H1 (cell line): ENCODE measurements around the gene PPM1N. TPM values are rescaled to one million over a fixed set of nuclear protein-coding genes. Genes with fewer than 3 reads are reported as not detected.
A peak's percentile ranks its signal among the peaks of the same experiment; 100 is the strongest.

Experiments used
- ASH2L ChIP-seq: fragments of 200-600, 300-600 bp; sonication (generic); IDR thresholded peaks from one replicate; pipeline ENCODE4 v1.7.1; 2017; ENCODE audit warnings: low read length
- BACH1 ChIP-seq: IDR thresholded peaks from 2 replicates; pipeline ENCODE4 v1.6.1; 2012; ENCODE audit warnings: low read length, improper control_type of control experiment
- CBX5 ChIP-seq: fragments of 300-800, 300-1000 bp; sonication (generic); IDR thresholded peaks from 2 replicates; pipeline ENCODE4 v1.7.1; 2016; ENCODE audit warnings: antibody characterized with exemption, low read length, low read depth
- CHD1 ChIP-seq: IDR thresholded peaks from 2 replicates; pipeline ENCODE4 v1.6.1; 2012; ENCODE audit warnings: low read depth, low read length, improper control_type of control experiment
- CTBP2 ChIP-seq: IDR thresholded peaks from 2 replicates; pipeline ENCODE4 v1.7.0; 2011; ENCODE audit warnings: borderline replicate concordance, mild to moderate bottlenecking, moderate library complexity, mixed read lengths, low read length; ENCODE audit not compliant: insufficient read depth, insufficient read length
- EZH2 ChIP-seq: fragments of 200-600 bp; sonication (generic); IDR thresholded peaks from 2 replicates; pipeline ENCODE4 v1.7.1; 2012; ENCODE audit warnings: low read depth, mild to moderate bottlenecking, moderate library complexity, low read length, inconsistent platforms; ENCODE audit not compliant: severe bottlenecking
- JUND ChIP-seq: IDR thresholded peaks from 2 replicates; pipeline ENCODE4 v1.6.1; 2011; ENCODE audit warnings: mild to moderate bottlenecking, improper control_type of control experiment, low read length
- MAX ChIP-seq: IDR thresholded peaks from 2 replicates; pipeline ENCODE4 v1.6.1; 2012; ENCODE audit warnings: inconsistent platforms
- RBBP5 ChIP-seq: IDR thresholded peaks from 2 replicates; pipeline ENCODE4 v1.7.1; 2012; ENCODE audit warnings: low read depth, mild to moderate bottlenecking, inconsistent platforms, low read length, moderate library complexity, borderline replicate concordance
- RXRA ChIP-seq: IDR thresholded peaks from 2 replicates; pipeline ENCODE4 v1.6.1; 2011; ENCODE audit warnings: low read depth, mild to moderate bottlenecking, low read length, moderate library complexity; ENCODE audit not compliant: insufficient read depth
- SAP30 ChIP-seq: fragments of 300-600 bp; sonication (generic); IDR thresholded peaks from 2 replicates; pipeline ENCODE4 v1.7.1; 2012; ENCODE audit warnings: low read length, moderate library complexity, mild to moderate bottlenecking, inconsistent platforms; ENCODE audit not compliant: insufficient read depth, insufficient replicate concordance
- SP1 ChIP-seq: IDR thresholded peaks from 2 replicates; pipeline ENCODE4 v1.6.1; 2011; ENCODE audit warnings: low read depth, low read length
- SRF ChIP-seq: IDR thresholded peaks from 2 replicates; pipeline ENCODE4 v1.6.1; 2011; ENCODE audit warnings: mild to moderate bottlenecking, low read depth, low read length, moderate library complexity
- SUZ12 ChIP-seq: fragments of 200-600 bp; sonication (generic); IDR thresholded peaks from 2 replicates; pipeline ENCODE4 v1.6.1; 2012; ENCODE audit warnings: mild to moderate bottlenecking, inconsistent platforms, low read length, moderate library complexity, mixed read lengths
- ZNF274 ChIP-seq: IDR thresholded peaks from 2 replicates; pipeline ENCODE4 v1.7.0; 2012; ENCODE audit warnings: low read length, borderline replicate concordance; ENCODE audit errors: extremely low read depth
- polyA plus RNA-seq, 7 experiments: library from polyadenylated mRNA; depleted of rRNA in 3 of 7; stranded (reverse) in 5 of 7; unstranded in 2 of 7; fragments of >200 nt in 5 of 7; fragments of 200-250 nt in 2 of 7; gene quantifications; 1 replicate in 5 of 7; 2 replicates in 1 of 7; 4 replicates in 1 of 7; pipeline versions ENCODE4 v1.2.1 to v1.2.3, GENCODE V29; 2011 to 2013; ENCODE audit warnings: missing spikeins in 2 of 7, mixed read lengths in 2 of 7
- total RNA-seq: library from RNA; stranded (reverse); fragmentation: NEBNext Ultra II Directional; extraction: Animal tissue kit (Norgen Biotek cat#: 25700); gene quantifications from 2 replicates; pipeline ENCODE4 v1.2.1, GENCODE V29; 2021

Gene PPM1N
- total and polyA plus RNA-seq, 2 of the 8 experiments (the other 6 are each of a cell fraction or from before 2014, with no cell fraction given): 12.2 to 14.4 TPM

GRCh38 chr19:45478454-45479238, 19.6 kb upstream of the PPM1N start (continued):
- TF ChIP-seq CHD1 (no peak), RXRA (no peak), CBX5 (no peak), BACH1 (no peak), SRF (no peak), JUND (peak; percentile 15; the same call in 1 of the 2 replicates), ASH2L (peak; percentile 92), SAP30 (no peak), CTBP2 (no peak), RBBP5 (peak; percentile 35; the same call in 1 of the 2 replicates), SP1 (0 out of 2 replicates have a peak, but pooled peaks have one; percentile 21), SUZ12 (no peak), MAX (no peak), ZNF274 (no peak), EZH2 (no peak)
